ENCODE data around the gene ATP8A1. TPM values are rescaled to one million over a fixed set of nuclear protein-coding genes. Genes with fewer than 3 reads are reported as not detected.

ATP8A1 gene
- total and polyA plus RNA-seq, 4 donors, result 0.65 to 15.9 (median 5.9) TPM

- TF ChIP-seq REST (IDR thresholded peaks at IDR 0.05) (no peak), RAD21 (IDR thresholded peaks at IDR 0.05) (no peak), NR2F2 (IDR thresholded peaks at IDR 0.05) (no peak), RXRA (IDR thresholded peaks at IDR 0.05) (no peak), FOXA2 (IDR thresholded peaks at IDR 0.05) (no peak), JUND (IDR thresholded peaks at IDR 0.05) (no peak), HNF4A (conservative IDR thresholded peaks at IDR 0.05) (no peak)
- TF ChIP-seq, protein P1, sequence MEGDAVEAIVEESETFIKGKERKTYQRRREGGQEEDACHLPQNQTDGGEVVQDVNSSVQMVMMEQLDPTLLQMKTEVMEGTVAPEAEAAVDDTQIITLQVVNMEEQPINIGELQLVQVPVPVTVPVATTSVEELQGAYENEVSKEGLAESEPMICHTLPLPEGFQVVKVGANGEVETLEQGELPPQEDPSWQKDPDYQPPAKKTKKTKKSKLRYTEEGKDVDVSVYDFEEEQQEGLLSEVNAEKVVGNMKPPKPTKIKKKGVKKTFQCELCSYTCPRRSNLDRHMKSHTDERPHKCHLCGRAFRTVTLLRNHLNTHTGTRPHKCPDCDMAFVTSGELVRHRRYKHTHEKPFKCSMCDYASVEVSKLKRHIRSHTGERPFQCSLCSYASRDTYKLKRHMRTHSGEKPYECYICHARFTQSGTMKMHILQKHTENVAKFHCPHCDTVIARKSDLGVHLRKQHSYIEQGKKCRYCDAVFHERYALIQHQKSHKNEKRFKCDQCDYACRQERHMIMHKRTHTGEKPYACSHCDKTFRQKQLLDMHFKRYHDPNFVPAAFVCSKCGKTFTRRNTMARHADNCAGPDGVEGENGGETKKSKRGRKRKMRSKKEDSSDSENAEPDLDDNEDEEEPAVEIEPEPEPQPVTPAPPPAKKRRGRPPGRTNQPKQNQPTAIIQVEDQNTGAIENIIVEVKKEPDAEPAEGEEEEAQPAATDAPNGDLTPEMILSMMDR (IDR thresholded peaks at IDR 0.05; ENCODE audit: low read depth, low read length, missing input control), result no peak
Observed at GRCh38 chr4:42420140-42420539, 236.8 kb downstream of the ATP8A1 start (continued).

GRCh38 chr4:42417550-42417949 lies 239.4 kb downstream of the ATP8A1 start:
- H3K27ac ChIP-seq (ENCODE audit: low read depth in 1 of 2, low read length in 2 of 2), result no peak overlapping the region
- no peak overlapping the region for H3K4me3 ChIP-seq (ENCODE audit: low read depth in 1 of 3, low read length in 3 of 3)
- DNase-seq (ENCODE audit: low spot score), result no peak
- WGBS, result 91% methylated on average over 3 of the region's 3 CpGs
- H3K36me3 ChIP-seq (ENCODE audit: control insufficient read depth in 4 of 4, insufficient read depth in 3 of 4, low read depth in 1 of 4, low read length in 3 of 4), result no peaks in the 10 kb centered on the region
- H3K27me3 ChIP-seq (ENCODE audit: control insufficient read depth in 4 of 4, insufficient read depth in 4 of 4, low read length in 3 of 4), result no peaks in the 10 kb centered on the region
- H3K9ac ChIP-seq (ENCODE audit: low read depth in 1 of 2, low read length in 2 of 2), result no peak overlapping the region
- TF ChIP-seq GABPA (IDR thresholded peaks at IDR 0.05 in 1 of 2, conservative IDR thresholded peaks at IDR 0.05 in 1 of 2) (no peak), HNF4A (conservative IDR thresholded peaks at IDR 0.05) (no peak), EGR1 (IDR thresholded peaks at IDR 0.05; ENCODE audit: low read depth in 2 of 2) (no peak), RXRA (IDR thresholded peaks at IDR 0.05) (no peak), HNF4G (IDR thresholded peaks at IDR 0.05) (no peak), FOXA2 (IDR thresholded peaks at IDR 0.05) (no peak), ZBTB33 (IDR thresholded peaks at IDR 0.05) (no peak), SP1 (IDR thresholded peaks at IDR 0.05) (no peak), FOXA1 (IDR thresholded peaks at IDR 0.05) (no peak), RAD21 (IDR thresholded peaks at IDR 0.05) (no peak), YY1 (IDR thresholded peaks at IDR 0.05) (no peak), REST (IDR thresholded peaks at IDR 0.05) (no peak), TAF1 (conservative IDR thresholded peaks at IDR 0.05) (no peak), JUND (IDR thresholded peaks at IDR 0.05) (no peak)
- TF ChIP-seq, protein P1 (IDR thresholded peaks at IDR 0.05; ENCODE audit: low read depth, low read length, missing input control), result no peak
- TF ChIP-seq, protein P2, sequence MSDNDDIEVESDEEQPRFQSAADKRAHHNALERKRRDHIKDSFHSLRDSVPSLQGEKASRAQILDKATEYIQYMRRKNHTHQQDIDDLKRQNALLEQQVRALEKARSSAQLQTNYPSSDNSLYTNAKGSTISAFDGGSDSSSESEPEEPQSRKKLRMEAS (IDR thresholded peaks at IDR 0.05), result no peak
- TF ChIP-seq, protein P3, sequence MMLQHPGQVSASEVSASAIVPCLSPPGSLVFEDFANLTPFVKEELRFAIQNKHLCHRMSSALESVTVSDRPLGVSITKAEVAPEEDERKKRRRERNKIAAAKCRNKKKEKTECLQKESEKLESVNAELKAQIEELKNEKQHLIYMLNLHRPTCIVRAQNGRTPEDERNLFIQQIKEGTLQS (IDR thresholded peaks at IDR 0.05), result no peak
- H3K4me1 ChIP-seq (ENCODE audit: control insufficient read depth in 4 of 4, insufficient read depth in 4 of 4, low read length in 3 of 4), result no peaks in the 10 kb centered on the region
- no peaks in the 10 kb centered on the region for H3K9me3 ChIP-seq (ENCODE audit: control insufficient read depth in 4 of 4, low read length in 3 of 4)
